HG03460 (cell line): ENCODE results near the gene ACOX3.
"Not testable (repeated sequence)": the region's sequence is repeated elsewhere in the genome, so short reads cannot be mapped to it uniquely, and the experiment has no call there.

ENCODE experiments used
- ATAC-seq: cut with Tn5 transposase; IDR thresholded peaks from one replicate; pipeline ENCODE4 v1.9.1; 2021; ENCODE audit not compliant: unreplicated experiment

ACOX3 gene

GRCh38 chr4:8435656-8436121 is 4.8 kb downstream of the ACOX3 start:
- ATAC-seq = peak; percentile 60

GRCh38 chr4:8434251-8435073 is 6.1 kb downstream of the ACOX3 start:
- no peak for ATAC-seq

- ATAC-seq = no peak
Measured at GRCh38 chr4:8433136-8433535, 7.4 kb downstream of the ACOX3 start.

- ATAC-seq = no peak
Measured at GRCh38 chr4:8431553-8431952, 9.0 kb downstream of the ACOX3 start.

- ATAC-seq = peak; percentile 93
Measured at GRCh38 chr4:8428288-8429097, 12.0 kb downstream of the ACOX3 start.

- peak; percentile 52 for ATAC-seq
Measured at GRCh38 chr4:8427761-8428287, 12.7 kb downstream of the ACOX3 start.

- no peak for ATAC-seq
Measured at GRCh38 chr4:8427262-8427661, 13.3 kb downstream of the ACOX3 start.

- ATAC-seq = no peak
Measured at GRCh38 chr4:8422786-8423185, 17.7 kb downstream of the ACOX3 start.

GRCh38 chr4:8422327-8422726 is 18.2 kb downstream of the ACOX3 start:
- no peak for ATAC-seq

- ATAC-seq = not testable (repeated sequence)
Measured at GRCh38 chr4:8420151-8420550, 20.4 kb downstream of the ACOX3 start.

GRCh38 chr4:8419222-8420041 is 21.1 kb downstream of the ACOX3 start:
- no peak for ATAC-seq

- no peak for ATAC-seq
Measured at GRCh38 chr4:8417071-8417614, 23.4 kb downstream of the ACOX3 start.

- ATAC-seq = no peak
Measured at GRCh38 chr4:8414377-8414776, 26.1 kb downstream of the ACOX3 start.

- ATAC-seq = no peak
Measured at GRCh38 chr4:8412288-8412687, 28.2 kb downstream of the ACOX3 start.

- no peak for ATAC-seq
Measured at GRCh38 chr4:8411351-8412180, 29.0 kb downstream of the ACOX3 start.

- ATAC-seq = no peak
Measured at GRCh38 chr4:8410641-8411271, 29.8 kb downstream of the ACOX3 start.

GRCh38 chr4:8410066-8410625 is 30.4 kb downstream of the ACOX3 start:
- ATAC-seq = no peak

GRCh38 chr4:8409264-8410065 is 31.1 kb downstream of the ACOX3 start:
- ATAC-seq = no peak
